CD14-positive monocyte (primary cell): ENCODE measurements around the gene SUMF2. TPM values are rescaled to one million over a fixed set of nuclear protein-coding genes. Genes with fewer than 3 reads are reported as not detected.
"Not testable (repeated sequence)": the region's sequence is repeated elsewhere in the genome, so short reads cannot be mapped to it uniquely, and the experiment has no call there.

ENCODE experiments used
- DNase-seq, 3 donors: peaks; one replicate each; pipeline ENCODE4 v3.0.0-alpha.2; 2011 to 2022
- H2AFZ ChIP-seq: 2 replicates; pipeline ENCODE4 v1.6.0; 2012; ENCODE audit warnings: mild to moderate bottlenecking, low read depth, low read length, inconsistent platforms; ENCODE audit not compliant: insufficient read depth, poor library complexity, severe bottlenecking
- H3K27ac ChIP-seq, 2 donors: 1 replicate in 1 of 2; 2 replicates in 1 of 2; pipeline ENCODE4 v1.5.1; 2012 to 2013; ENCODE audit warnings: low read length in 2 of 2, control low read depth in 1 of 2, inconsistent platforms in 1 of 2, low read depth in 1 of 2, mild to moderate bottlenecking in 1 of 2
- H3K27me3 ChIP-seq, 2 donors: one replicate each; pipeline versions ENCODE4 v1.6.0 to v1.6.1; 2011 to 2013; ENCODE audit warnings: low read length in 2 of 2; ENCODE audit not compliant: control insufficient read depth in 2 of 2, insufficient read depth in 2 of 2
- H3K36me3 ChIP-seq, 2 donors: replicated peaks in 1 of 2; 1 replicate in 1 of 2; 2 replicates in 1 of 2; pipeline versions ENCODE4 v1.5.1 to v1.6.1; 2012 to 2013; ENCODE audit warnings: low read length in 2 of 2, control low read depth in 1 of 2, inconsistent platforms in 1 of 2, mild to moderate bottlenecking in 1 of 2; ENCODE audit not compliant: insufficient read depth in 2 of 2, control insufficient read depth in 1 of 2
- H3K4me1 ChIP-seq, 2 donors: 1 replicate in 1 of 2; 2 replicates in 1 of 2; pipeline versions ENCODE4 v1.5.1 to v1.6.1; 2012 to 2013; ENCODE audit warnings: low read length in 2 of 2, control low read depth in 1 of 2, inconsistent platforms in 1 of 2, mild to moderate bottlenecking in 1 of 2, moderate library complexity in 1 of 2; ENCODE audit not compliant: insufficient read depth in 2 of 2, control insufficient read depth in 1 of 2
- H3K4me2 ChIP-seq: replicated peaks from 2 replicates; pipeline ENCODE3; 2012; ENCODE audit warnings: low read length, moderate library complexity, mild to moderate bottlenecking; ENCODE audit not compliant: poor library complexity, severe bottlenecking; ENCODE audit errors: extremely low read depth
- H3K4me3 ChIP-seq, 3 experiments: fragments of 200-600 bp in 1 of 3; sonication (generic) in 1 of 3; replicated peaks in 1 of 3; 1 replicate in 2 of 3; 2 replicates in 1 of 3; pipeline ENCODE4 v1.5.1; 2011 to 2013; ENCODE audit warnings: low read length in 3 of 3, mild to moderate bottlenecking in 3 of 3, control low read depth in 2 of 3, low read depth in 2 of 3, inconsistent platforms in 1 of 3, moderate library complexity in 1 of 3
- H3K79me2 ChIP-seq: 2 replicates; pipeline ENCODE4 v1.6.0; 2012; ENCODE audit warnings: mild to moderate bottlenecking, control low read depth, inconsistent platforms, low read length, moderate library complexity; ENCODE audit not compliant: insufficient read depth
- H3K9ac ChIP-seq: 2 replicates; pipeline ENCODE4 v1.6.0; 2017; ENCODE audit warnings: low read length, mild to moderate bottlenecking; ENCODE audit not compliant: insufficient read depth, poor library complexity, severe bottlenecking
- H3K9me3 ChIP-seq, 2 donors: replicated peaks in 1 of 2; 1 replicate in 1 of 2; 2 replicates in 1 of 2; pipeline versions ENCODE4 v1.5.1 to v1.6.1; 2012 to 2013; ENCODE audit warnings: low read length in 2 of 2, control low read depth in 1 of 2; ENCODE audit not compliant: control insufficient read depth in 1 of 2, insufficient read depth in 1 of 2
- H4K20me1 ChIP-seq: 2 replicates; pipeline ENCODE4 v1.6.0; 2012; ENCODE audit warnings: mild to moderate bottlenecking, low read length, control low read depth, moderate library complexity; ENCODE audit not compliant: insufficient read depth
- H3K27ac Mint-ChIP-seq, 7 donors: one replicate each; pipeline ENCODE4 v1.8.0; 2020; ENCODE audit warnings: mild to moderate bottlenecking in 7 of 7, mixed read lengths in 7 of 7, moderate library complexity in 6 of 7, inconsistent platforms in 2 of 7
- H3K27me3 Mint-ChIP-seq, 3 donors: one replicate each; pipeline ENCODE4 v1.8.0; 2021 to 2022; ENCODE audit warnings: low read depth in 3 of 3, mild to moderate bottlenecking in 3 of 3, mixed read lengths in 3 of 3, moderate library complexity in 3 of 3, inconsistent platforms in 1 of 3
- H3K36me3 Mint-ChIP-seq, 2 donors: one replicate each; pipeline ENCODE4 v1.8.0; 2020; ENCODE audit warnings: mixed read lengths in 2 of 2, inconsistent platforms in 1 of 2, mild to moderate bottlenecking in 1 of 2
- H3K4me1 Mint-ChIP-seq: one replicate; pipeline ENCODE4 v1.8.0; 2020; ENCODE audit warnings: mild to moderate bottlenecking, mixed read lengths
- H3K4me3 Mint-ChIP-seq, 2 donors: one replicate each; pipeline ENCODE4 v1.8.0; 2020; ENCODE audit warnings: mild to moderate bottlenecking in 2 of 2, mixed read lengths in 2 of 2, moderate library complexity in 1 of 2
- H3K9me3 Mint-ChIP-seq, 7 donors: one replicate each; pipeline ENCODE4 v1.8.0; 2020 to 2022; ENCODE audit warnings: mixed read lengths in 7 of 7, mild to moderate bottlenecking in 6 of 7, moderate library complexity in 6 of 7, inconsistent platforms in 2 of 7
- WGBS: methylation state at CpG from one replicate; pipeline ENCODE4 v1.1.5; 2013; ENCODE audit warnings: missing lambda C conversion rate; ENCODE audit not compliant: insufficient coverage; 5-methylcytosine and 5-hydroxymethylcytosine counted together
- intact Hi-C, 2 donors: fragments of 100-400 bp; cut with micrococcal nuclease; formaldehyde crosslinking; loops; one replicate each; pipeline versions ENCODE4 v1.15.0 to v1.15.1; 2023
- polyA plus RNA-seq, 3 donors: library from polyadenylated mRNA; depleted of rRNA in 1 of 3; unstranded in 2 of 3; stranded (reverse) in 1 of 3; fragments of 300-500 nt in 2 of 3; fragments of >200 nt in 1 of 3; fragmentation: Illumina TruSeq in 2 of 3; gene quantifications; 1 replicate in 2 of 3; 2 replicates in 1 of 3; pipeline ENCODE4 v1.2.3, GENCODE V29; 2012 to 2021
- TF ChIP-seq, protein P1 (sequence below): fragments of 200-600 bp; IDR thresholded peaks from one replicate; pipeline ENCODE4 v1.8.0; 2022; ENCODE audit warnings: antibody characterized with exemption, mild to moderate bottlenecking

SUMF2 gene
- polyA plus RNA-seq, 3 donors = 69.5 to 88.2 (median 75.0) TPM

DNA sequence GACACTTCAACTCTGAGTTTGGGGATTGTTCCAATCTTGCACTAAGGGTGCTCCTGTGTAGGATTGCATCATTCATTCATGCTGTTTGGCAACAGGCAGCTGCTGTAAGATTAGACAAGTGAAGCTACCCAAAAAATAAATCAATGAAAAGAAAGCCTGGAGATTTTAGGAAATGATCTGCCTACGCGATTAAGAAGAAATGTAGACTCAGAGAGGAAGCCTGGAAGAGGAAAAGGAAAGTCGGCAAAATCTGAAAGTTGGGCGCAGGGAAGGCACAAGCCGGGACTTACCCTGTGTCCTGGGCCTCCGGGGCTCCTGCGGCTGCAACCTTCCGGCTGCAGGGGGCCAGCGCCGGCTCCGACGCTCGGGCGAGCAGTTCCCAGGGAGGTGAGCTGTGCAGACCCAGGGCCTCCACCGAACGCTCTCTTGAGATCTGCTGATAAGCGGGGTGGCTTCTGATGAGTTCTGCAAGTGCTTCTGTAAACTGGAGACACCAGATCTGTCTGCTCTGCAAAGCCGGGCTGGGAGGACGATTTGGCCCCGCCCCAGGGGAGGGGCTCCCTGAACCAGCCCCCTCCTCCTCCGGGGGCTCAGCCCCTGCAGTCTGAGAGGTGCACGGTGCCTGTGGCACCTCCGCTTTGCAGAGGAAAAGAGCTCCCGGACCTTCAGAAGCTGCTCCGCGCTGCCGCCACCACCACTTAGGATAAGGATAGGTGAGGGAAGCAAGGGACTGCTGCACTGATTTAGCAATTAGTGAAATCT is 30.2 kb upstream of the SUMF2 start:
- 0% methylated on average over 24 of the region's 27 CpGs for WGBS
- peak overlapping the region; percentile 75 to 93 (median 85) for H3K27ac Mint-ChIP-seq

DNA sequence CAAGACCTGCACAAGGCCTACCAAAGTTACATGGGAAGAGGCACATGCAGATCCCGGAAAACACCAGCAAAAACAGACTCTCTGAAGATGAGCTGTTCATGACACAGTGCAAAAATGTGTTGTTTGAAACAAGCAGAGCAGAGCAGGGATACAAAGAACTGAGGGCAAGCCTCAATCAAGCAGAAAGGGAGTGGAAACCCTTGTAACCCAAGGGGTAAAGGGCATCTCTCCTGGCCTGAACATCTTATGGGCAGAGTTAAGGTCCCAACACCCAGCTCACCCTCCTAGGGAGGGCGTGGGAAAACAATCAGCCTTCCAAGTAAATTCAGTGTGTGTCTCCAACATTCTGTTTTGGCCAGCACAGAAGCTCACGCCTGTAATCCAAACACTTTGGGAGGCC is 23.4 kb upstream of the SUMF2 start:
- H3K9me3 ChIP-seq = no peaks in the 10 kb centered on the region
- no peak overlapping the region for H3K4me3 ChIP-seq
- no peak overlapping the region for H3K27ac Mint-ChIP-seq
- H3K27me3 Mint-ChIP-seq = peaks cover 0 to 2% (median 0%) of the 10 kb centered on the region in 3 donors
- H3K36me3 ChIP-seq = no peaks in the 10 kb centered on the region
- no peaks in the 10 kb centered on the region for H3K4me1 Mint-ChIP-seq
- no peak overlapping the region for H3K4me3 Mint-ChIP-seq
- TF ChIP-seq, protein P1, sequence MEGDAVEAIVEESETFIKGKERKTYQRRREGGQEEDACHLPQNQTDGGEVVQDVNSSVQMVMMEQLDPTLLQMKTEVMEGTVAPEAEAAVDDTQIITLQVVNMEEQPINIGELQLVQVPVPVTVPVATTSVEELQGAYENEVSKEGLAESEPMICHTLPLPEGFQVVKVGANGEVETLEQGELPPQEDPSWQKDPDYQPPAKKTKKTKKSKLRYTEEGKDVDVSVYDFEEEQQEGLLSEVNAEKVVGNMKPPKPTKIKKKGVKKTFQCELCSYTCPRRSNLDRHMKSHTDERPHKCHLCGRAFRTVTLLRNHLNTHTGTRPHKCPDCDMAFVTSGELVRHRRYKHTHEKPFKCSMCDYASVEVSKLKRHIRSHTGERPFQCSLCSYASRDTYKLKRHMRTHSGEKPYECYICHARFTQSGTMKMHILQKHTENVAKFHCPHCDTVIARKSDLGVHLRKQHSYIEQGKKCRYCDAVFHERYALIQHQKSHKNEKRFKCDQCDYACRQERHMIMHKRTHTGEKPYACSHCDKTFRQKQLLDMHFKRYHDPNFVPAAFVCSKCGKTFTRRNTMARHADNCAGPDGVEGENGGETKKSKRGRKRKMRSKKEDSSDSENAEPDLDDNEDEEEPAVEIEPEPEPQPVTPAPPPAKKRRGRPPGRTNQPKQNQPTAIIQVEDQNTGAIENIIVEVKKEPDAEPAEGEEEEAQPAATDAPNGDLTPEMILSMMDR = no peak
- 100% methylated on average over 3 of the region's 3 CpGs for WGBS
- no peaks in the 10 kb centered on the region for H3K4me1 ChIP-seq
- H3K4me2 ChIP-seq = no peak overlapping the region
- no peaks in the 10 kb centered on the region for H4K20me1 ChIP-seq
- H3K9me3 Mint-ChIP-seq = no peaks in the 10 kb centered on the region
- no peaks in the 10 kb centered on the region for H3K79me2 ChIP-seq
- no peak for DNase-seq
- no peak overlapping the region for H3K27ac ChIP-seq
- intact Hi-C loops = no loop called here
- no peak overlapping the region for H2AFZ ChIP-seq
- no peaks in the 10 kb centered on the region for H3K27me3 ChIP-seq
- peaks cover 3 to 6% of the 10 kb centered on the region in 2 donors for H3K36me3 Mint-ChIP-seq
- H3K9ac ChIP-seq = no peak overlapping the region

More for the DNA sequence above, 30.2 kb upstream of the SUMF2 start:
- peaks cover 0 to 5% of the 10 kb centered on the region in 2 donors for H3K4me1 ChIP-seq
- no peaks in the 10 kb centered on the region for H4K20me1 ChIP-seq
- peak overlapping the region; percentile 64 for H3K9ac ChIP-seq
- H3K36me3 ChIP-seq = peaks cover 6 to 9% of the 10 kb centered on the region in 2 donors
- H3K27me3 Mint-ChIP-seq = peaks cover 0 to 2% (median 1%) of the 10 kb centered on the region in 3 donors
- TF ChIP-seq, protein P1 = peak; percentile 16
- DNase-seq = peak; percentile 48 to 65 (median 61)
- no peaks in the 10 kb centered on the region for H3K9me3 ChIP-seq
- H2AFZ ChIP-seq = peak overlapping the region; percentile 100
- no peaks in the 10 kb centered on the region for H3K9me3 Mint-ChIP-seq
- peak overlapping the region; percentile 82 to 97 for H3K4me3 Mint-ChIP-seq
- H3K27me3 ChIP-seq = no peaks in the 10 kb centered on the region
- peaks cover 14% of the 10 kb centered on the region for H3K4me1 Mint-ChIP-seq
- H3K4me3 ChIP-seq = peak overlapping the region; percentile 66 to 99 (median 80)
- intact Hi-C loops = no loop called here
- H3K4me2 ChIP-seq = peak overlapping the region; percentile 99
- peak overlapping the region; percentile 66 to 72 for H3K27ac ChIP-seq
- peaks cover 13 to 25% of the 10 kb centered on the region in 2 donors for H3K36me3 Mint-ChIP-seq
- no peaks in the 10 kb centered on the region for H3K79me2 ChIP-seq

DNA sequence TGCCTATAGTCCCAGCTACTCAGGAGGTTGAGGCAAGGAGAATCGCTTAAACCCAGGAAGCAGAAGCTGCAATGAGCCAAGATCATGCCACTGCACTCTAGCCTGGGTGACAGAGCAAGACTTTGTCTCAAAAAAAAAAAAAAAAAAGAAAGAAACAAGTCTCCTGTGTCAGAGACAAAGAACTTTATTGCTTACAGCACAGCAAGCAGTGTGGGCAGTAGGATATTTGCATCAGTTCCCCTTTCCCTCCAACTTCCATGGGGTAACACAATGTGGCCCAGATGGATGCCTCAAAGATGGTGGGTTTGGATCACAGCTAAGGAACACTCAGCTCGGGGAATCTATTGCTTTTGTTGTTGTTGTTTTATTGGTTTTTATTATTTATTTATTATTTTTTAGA is 18.3 kb upstream of the SUMF2 start:
- H2AFZ ChIP-seq, H3K36me3 Mint-ChIP-seq, intact Hi-C loops, H4K20me1 ChIP-seq, H3K4me1 Mint-ChIP-seq, H3K4me3 ChIP-seq, H3K79me2 ChIP-seq, H3K4me2 ChIP-seq, H3K27ac ChIP-seq, H3K36me3 ChIP-seq, H3K27me3 Mint-ChIP-seq, DNase-seq, H3K9me3 Mint-ChIP-seq, H3K4me1 ChIP-seq, H3K9me3 ChIP-seq, H3K4me3 Mint-ChIP-seq, H3K27me3 ChIP-seq, H3K9ac ChIP-seq: not testable (repeated sequence)
- H3K27ac Mint-ChIP-seq = peak overlapping the region in 2 of 7 donors; percentile 45 to 53
- 83% methylated on average over 1 of the region's 2 CpGs for WGBS
